HUDEP-2 (cell line): ENCODE measurements around the gene CHN1.

Source experiments
- DNase-seq, 76 experiments: peaks; one replicate each; lab custom pipeline; 2025; ENCODE audit not compliant: unreplicated experiment in 76 of 76; lab: John Stamatoyannopoulos, UW

Gene CHN1, protein sequence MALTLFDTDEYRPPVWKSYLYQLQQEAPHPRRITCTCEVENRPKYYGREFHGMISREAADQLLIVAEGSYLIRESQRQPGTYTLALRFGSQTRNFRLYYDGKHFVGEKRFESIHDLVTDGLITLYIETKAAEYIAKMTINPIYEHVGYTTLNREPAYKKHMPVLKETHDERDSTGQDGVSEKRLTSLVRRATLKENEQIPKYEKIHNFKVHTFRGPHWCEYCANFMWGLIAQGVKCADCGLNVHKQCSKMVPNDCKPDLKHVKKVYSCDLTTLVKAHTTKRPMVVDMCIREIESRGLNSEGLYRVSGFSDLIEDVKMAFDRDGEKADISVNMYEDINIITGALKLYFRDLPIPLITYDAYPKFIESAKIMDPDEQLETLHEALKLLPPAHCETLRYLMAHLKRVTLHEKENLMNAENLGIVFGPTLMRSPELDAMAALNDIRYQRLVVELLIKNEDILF

DNA sequence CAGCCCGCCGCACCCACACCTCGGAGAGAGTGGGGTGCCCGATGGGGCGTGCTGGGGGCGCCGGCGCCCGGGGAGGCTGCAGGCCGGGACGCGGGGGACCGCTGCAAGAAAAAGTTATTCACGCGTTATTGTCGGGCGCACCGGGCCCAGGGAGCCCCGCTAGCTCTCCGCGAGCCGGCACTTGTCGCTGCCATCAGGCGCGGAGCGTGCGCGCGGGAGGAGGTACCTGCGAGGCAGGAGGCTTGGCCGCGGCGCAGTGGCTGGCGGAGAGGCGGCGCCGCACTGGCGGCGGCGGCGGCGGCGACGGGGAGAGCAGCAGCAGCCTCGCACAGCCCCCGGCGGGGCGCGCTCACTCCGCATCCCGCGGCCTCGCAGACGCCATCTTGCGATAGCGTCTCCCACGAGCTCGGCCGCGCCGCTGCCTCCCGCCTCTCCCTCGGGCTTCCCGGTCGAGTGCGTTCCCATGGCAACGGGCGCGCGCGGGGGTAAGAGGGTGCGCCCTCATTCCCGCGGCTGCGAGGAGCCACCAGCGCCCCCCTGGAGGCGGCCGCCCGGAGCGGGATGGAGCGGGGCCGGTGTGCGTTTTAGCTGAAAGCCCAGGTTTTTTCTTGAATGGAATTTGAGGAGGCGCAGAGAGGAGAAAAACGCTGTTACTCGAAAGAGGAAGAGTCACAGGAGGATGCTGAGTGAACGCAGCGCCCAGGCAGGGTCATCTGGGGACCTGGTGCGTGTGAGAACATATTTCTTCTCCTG, at the start of gene CHN1:
Gene CHN1 (minus strand): TSS at position 402 of the 753 bp plus-strand sequence. CDS start 469 bp downstream, outside the sequence.
- DNase-seq: peak in 49 of 76 experiments; percentile 1 to 69 (median 35)

DNA sequence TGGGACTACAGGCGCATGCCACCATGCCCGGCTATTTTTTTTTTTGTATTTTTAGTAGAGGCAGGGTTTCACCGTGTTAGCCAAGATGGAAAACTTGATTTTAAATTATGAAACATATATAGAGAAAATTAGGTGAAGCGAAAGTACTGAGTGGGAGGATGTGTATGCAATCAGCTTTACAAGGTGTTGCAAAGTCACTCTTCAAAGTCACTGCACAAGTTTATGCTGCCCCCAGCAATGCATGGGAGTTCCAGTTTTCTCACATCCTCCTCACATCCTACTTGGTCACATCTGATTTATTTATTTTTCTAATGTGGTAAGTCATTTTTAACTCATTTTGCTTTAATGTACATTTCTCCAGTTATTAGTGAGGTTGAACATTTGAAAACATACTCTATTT, 49.2 kb upstream of the CHN1 start:
- DNase-seq: no peak

DNA sequence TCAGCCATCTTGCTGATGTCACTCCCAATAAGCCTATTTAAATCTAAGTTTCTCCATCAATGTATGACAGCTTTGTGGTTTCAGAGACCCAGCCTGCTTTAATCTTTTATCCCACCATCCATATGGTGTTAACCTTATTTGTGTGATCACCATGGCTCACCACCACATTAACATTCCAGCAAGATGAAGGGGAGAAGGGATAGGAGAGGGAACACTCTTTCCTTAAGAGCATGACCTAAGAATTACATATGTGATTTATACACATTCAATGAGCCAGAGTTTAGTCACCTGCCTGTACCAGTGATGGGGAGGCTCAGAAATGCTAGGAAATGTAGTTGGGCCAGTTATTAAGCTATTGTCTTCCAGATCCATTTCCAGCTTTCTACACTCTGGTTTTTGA, 44.5 kb upstream of the CHN1 start:
- no peak for DNase-seq

DNA sequence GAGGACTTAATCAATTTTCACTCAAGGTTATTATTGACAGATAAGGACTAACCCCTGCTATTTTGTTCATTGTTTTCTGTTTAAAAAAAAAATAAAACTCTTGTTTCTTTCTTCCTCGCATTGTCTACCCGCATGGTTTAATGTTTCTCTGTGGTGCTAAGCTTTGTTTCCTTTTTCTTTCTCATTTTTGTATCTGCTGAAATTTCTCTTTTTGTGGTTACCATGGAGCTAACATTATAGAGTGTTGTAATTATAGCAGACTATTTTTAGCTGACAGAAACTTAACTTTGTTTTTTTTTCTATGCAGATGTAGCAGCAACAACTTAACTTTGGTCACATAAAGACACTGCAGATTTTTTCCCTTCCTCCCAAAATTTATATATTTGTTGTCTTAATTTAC, 43.1 kb upstream of the CHN1 start:
- DNase-seq: no peak

DNA sequence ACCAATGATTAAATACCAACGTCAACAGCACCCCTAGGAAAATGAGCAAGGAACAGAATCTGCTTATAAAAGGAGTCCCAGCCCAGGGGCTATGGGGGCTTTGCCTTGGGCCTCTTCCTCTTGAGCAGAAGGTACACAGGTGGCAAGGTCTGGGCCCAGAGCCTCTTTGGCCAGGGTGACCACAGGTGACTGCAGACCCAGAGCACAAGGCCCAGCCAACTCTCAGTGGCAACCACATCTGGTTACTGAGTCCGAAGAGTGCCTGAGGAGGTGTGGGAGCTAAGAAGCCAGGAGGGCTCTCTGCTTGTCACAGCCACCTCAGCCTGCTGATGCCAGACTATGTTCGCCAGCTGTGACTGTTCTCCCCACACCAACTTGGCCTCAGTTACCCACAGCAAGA, 34.3 kb upstream of the CHN1 start:
- DNase-seq: no peak

DNA sequence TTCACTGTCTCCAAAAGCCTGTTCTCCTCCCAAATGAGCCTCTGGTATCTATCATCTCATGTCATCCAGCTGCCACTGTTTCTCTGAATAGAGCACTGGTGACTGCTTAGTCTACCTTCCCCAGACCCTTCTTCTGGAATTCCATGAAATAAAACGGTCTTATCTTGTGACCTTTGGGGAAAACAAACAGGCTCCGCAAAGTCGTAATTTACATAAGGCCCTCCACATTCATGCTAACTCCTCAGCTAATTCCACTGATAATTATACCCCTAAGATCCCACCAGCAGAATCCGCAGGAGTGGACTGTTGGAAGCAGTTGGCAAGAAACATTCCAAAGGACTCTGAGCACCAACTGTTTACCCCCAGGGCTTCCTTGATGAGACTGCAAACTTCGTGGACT, 33.9 kb upstream of the CHN1 start:
- DNase-seq: no peak

DNA sequence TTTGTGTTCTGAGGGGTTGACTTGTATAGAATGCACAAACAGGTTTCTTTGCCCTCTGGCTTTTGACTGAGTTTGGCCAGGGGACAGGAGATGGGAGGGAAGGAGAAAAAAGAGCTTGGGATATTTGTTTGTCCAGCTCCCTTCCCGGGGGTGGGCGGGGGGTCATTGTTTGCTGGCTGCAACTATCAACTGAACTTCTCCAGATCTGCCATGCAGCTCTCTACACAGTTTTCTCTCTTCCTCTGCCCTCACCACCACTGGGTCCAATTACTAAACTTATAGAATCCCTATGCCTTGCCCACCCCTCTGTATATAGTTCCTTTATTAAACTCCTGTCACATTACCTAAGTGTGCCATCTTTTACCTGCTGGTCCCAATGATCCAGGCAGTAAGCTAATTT, 32.8 kb upstream of the CHN1 start:
- DNase-seq: no peak

DNA sequence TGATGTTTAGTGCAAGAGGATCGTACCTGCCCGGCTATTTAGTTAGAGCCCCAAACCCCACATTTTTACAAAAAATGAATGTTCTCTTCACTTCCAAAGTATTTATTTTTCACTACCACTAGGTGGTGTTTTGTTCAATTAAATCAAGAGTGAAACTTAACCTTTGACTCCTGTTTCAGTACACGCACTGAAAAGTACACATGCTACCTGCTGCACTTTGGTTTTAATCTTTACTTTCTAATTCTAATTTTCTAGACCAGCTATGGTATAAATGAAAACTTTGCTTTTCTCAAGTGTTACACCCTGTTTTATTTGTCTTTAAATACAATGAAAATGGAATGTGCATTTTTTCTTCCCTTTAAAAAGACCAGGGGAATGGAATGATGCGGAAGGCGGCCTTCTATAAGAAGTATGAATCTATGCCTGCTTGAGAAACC, 31.4 kb upstream of the CHN1 start:
- peak in 13 of 76 experiments; percentile 0 to 42 (median 15) for DNase-seq

DNA sequence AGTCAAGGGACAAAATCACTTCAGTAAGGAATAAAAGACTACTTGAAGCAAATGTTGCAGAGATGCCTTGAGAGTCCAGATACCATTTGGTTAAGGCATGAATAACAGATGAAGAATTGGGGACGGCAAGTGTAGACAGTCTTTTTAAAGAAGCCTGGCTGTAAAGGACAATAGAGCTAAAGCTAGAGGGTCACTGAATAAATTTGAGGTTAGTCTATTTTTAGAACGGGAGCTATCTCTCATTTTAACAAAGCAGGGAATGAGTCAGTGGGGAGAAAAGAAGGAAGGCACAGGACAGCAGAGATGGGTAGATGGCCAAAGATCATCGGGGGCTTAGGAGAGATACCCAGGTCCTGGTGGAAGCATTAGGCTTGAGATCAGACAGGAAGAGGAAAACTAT, 30.6 kb upstream of the CHN1 start:
- DNase-seq: no peak

DNA sequence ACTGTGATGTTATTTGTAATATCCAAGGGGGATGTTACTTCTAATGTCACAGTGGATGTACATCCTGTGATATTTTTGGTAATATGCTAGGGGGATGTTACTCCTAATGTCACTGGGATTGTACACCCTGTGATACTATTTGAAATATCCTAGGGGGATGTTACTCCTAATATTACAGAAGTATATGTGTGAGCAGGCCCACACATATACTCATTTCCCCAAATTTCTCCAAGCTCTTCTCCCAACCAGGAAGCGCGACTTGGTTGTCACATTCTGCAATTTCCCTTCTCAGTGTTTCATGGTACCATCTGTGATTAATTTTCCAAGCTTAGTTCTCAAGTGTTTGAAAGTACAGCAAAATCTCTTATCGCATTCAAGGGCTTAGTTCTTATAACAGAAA, 29.5 kb upstream of the CHN1 start:
- no peak for DNase-seq

DNA sequence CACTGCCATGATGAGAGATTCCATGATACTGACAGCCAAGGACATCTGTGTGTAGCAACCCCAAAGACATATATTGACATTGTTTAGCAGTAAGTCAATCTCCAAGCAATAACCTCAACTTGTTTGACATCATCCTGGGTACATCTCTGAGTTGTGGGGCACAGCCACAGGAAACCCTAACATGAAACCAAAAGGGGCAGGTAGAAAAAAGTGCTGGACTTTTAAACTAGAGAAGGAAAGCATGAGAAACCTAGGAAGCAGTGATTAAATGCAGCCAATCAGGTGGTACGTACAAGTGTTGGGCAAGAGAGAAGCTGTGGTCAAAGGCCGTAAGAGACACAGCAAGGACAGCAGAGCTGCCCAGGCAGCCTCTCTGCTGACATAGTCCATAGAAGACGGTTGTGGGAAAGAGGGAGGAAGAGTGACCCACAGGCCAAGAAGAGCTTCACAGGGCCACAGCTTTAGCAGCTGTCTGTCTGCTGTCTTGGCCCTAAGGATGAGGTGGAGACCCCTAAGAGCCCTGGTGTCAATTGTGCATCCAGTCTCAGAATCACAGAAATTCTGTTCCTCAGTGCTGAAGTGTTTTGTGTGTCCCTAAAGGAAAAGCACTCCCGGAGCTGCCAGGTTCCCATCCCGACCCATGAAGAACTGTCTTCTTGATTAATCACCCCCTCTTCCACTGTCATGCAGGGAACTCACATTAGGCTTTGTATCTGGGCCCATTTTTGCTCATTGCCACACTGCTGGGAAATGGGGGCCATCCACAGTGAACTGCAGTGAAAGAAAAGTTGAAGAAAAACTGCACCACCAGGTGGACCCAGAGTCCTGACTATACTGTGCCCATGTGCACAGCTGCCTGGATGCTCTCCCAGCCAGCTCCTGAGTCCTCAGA, 25.4 kb upstream of the CHN1 start:
- DNase-seq: peak in 32 of 76 experiments; percentile 1 to 47 (median 10)

DNA sequence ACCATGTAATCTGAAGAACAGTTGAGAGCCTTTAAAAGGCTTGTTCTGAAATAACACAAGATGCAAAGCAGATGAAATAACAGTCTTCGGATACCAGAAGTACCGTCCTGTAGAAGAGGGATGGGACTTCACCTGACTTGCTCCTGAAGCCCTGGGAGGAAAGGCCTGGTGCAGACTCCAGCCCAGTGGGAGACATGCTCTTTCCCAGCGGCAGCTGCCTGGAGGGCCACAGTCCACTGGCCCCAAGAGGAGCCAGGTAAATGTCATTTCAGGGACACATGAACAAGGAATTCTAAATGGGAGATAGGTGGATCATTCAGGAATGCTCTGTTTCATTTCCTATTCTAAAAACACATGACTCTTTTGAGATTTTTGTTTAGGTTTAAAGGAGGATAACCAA, 22.6 kb upstream of the CHN1 start:
- no peak for DNase-seq

DNA sequence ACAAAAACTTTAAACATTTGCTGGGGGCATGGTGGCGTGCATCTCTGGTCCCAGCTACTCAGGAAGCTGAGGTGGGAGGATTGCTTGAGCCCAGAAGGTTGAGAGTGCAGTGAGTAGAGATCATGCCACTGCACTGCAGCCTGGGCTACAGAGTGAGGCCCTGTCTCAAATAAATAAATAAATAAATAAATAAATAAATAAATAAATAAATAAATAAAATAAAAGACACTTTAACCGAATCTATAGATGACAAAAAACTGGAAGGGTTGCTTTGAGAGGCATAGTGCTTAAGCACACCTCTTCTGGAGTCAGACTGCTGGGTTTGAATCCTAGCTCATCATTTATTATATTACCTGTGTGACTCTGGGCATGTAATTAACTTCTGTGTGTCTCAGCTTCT, 21.2 kb upstream of the CHN1 start:
- DNase-seq: no peak

DNA sequence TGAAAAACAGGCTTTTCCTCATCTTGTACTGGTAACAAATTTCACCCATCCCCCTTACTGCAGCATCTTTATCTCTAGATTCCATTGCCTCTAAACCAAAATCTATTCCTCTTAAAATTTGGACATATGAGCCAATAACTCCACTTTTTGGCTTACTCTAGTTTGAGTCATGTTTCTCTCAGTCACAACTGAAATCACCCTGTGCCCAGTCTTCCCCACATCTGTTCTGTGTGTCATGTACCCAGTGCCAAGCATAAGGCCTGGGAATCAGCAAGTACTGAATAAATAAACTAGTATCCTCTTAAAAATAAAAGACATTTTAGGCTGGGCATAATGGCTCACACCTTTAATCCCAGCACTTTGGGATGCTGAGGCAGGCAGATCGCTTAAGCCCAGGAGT, 20.8 kb upstream of the CHN1 start:
- DNase-seq: no peak

DNA sequence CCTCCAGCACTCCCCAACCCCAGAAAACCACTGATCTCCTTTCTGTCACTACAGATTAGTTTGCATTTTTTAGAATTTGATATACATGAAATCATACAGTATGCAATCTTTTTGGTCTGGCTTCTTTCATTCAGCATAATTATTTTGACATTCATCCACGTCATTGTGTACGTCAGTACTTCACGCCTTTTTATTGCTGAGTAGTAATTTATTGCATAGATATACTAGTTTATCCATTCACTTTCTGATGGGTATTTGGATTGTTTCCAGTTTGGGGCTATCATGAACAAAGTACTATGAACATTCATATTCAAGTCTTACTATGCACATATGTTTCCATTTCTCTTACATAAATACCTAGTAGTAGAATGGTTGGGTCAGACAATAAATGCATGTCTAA, 20.1 kb upstream of the CHN1 start:
- no peak for DNase-seq

DNA sequence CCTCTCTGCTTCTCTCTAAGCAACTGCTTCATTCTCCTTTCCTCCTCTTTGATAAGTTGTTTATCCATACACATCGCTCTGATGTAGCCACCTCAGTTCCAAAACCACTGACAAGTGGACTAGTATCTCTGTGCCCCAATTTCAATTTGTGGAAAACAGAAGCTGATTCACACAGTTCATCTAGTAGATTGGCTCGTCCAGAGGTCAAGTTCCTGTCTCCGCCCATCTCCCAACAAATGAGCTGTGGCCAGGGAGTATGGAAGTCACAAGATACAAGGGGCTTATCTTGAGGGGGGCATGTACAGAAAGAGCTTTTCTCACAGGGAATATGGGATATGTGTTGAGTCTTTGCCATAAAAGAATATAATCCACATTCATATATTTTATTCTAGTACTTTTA, 17.7 kb upstream of the CHN1 start:
- no peak for DNase-seq

DNA sequence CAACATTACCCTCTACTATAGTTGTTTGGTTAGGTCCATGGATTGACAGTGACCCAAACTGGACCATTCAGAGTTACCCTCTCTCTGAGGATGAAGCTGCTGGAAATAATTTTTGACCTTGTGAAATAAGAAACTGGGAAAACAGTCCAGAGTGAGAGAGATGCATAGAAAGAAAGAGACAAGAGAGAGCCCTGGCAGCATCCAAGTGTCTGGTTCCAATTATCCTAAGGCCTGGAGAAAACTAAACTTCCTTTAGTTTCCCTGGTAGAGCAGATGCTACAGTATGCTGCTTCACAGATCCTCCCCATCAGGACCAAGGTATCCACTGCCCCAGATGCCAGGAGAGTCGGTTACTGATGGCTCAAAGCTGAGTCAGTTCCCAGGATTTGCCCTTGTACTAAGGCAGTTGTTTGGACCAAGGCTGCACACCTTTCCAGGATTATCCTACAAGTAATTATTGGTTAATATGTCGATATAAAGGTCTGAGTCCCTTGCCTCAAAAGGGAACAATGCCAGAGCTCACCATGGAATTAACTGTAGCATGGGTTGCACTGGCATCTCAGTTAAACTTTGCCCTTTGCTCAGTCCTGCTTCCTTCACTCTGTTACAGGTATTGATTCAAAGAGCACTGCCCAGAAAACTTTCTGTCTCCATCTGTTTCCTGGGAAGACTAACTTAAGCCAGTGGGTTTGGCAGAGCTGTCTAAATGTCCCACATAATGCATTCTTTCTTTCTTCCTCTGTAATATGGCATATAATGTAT, 14.6 kb upstream of the CHN1 start:
- no peak for DNase-seq

DNA sequence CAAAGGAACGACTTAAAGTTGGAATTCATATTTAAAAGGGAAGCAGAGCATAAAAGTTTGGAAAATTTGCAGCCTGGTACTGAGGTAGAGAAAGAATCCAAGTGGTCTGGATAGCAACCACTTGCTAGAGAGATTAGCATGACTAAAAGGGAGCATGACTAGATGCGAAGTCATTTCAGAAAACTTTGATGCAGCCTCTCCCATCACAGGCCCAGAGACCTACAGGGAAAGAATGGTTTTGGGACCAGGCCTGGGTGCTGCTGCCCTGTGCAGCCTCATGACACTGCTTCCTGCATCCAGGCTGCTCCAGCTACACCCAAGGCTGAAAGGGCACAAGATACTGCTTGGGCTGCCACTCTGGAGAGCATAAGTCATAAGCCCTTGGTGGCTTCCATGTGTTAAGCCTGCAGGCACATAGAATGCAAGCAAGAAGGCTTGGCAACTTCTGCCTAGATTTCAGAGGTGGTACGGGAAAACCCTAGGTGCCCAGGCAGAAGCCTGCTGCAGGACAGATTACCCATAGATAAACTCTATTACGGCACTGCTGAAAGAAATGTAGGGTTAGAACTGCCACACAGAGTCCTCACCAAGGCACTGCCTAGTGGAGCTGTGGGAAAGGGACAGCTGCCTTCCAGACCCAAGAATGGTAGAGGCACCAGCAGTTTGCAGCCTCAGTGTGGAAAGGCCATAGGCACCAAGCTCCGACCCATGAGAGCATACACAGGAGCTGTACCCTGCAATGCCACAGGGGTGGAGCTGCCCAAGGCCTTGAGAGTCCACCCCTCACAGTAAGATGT, 12.6 kb upstream of the CHN1 start:
- DNase-seq: no peak

DNA sequence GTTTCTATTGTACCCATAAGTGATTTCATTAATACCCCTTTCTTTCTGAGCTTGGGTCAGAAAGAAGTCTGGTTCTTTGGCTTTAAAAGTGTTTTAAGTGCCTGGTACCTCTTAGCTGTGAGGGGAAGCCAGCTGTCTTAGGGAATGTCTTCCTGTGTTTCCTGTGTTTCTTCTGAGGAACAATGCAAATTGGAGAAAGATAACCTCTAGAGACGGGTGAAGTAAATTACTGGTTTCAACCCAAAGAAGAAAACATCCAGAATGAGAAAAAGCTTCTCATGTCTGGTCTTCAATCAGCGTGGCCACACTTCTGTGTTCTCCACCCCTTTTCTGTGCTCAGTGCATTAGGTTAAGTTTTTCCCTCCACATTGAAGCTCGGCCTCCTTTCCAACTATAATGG, 10.2 kb upstream of the CHN1 start:
- DNase-seq: no peak
